ENCODE data around the gene JTB.

DNA sequence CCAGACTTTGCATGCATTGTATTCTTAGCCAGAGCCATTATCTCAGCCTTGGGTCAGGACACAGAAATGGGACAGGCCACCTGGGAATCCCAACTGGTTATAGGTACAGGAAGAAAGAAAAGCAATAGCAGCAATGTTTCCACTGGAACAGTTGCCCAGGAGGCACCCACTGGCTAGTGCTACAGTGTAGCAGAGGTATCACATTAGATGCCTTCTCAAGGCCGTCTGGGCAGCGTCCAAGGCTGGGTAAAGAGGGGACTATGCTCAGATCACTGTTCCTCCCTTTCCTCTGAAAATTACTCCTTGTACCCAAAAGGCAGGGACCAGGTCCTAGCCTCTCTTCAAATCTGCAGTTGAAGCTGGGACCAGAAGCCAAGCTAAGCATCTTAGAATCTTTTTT lies 7.1 kb downstream of the JTB start:
- TF ChIP-seq, protein P1, sequence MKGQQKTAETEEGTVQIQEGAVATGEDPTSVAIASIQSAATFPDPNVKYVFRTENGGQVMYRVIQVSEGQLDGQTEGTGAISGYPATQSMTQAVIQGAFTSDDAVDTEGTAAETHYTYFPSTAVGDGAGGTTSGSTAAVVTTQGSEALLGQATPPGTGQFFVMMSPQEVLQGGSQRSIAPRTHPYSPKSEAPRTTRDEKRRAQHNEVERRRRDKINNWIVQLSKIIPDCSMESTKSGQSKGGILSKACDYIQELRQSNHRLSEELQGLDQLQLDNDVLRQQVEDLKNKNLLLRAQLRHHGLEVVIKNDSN (IDR thresholded peaks at IDR 0.05), result no peak
- TF ChIP-seq EP300 (IDR thresholded peaks at IDR 0.05; ENCODE audit: borderline replicate concordance) (no peak), FOXM1 (IDR thresholded peaks at IDR 0.05; ENCODE audit: borderline replicate concordance, low read depth) (no peak), TCF12 (IDR thresholded peaks at IDR 0.05; ENCODE audit: low read depth) (no peak), TAF1 (IDR thresholded peaks at IDR 0.05; ENCODE audit: low read depth) (no peak)
- TF ChIP-seq, protein P2, sequence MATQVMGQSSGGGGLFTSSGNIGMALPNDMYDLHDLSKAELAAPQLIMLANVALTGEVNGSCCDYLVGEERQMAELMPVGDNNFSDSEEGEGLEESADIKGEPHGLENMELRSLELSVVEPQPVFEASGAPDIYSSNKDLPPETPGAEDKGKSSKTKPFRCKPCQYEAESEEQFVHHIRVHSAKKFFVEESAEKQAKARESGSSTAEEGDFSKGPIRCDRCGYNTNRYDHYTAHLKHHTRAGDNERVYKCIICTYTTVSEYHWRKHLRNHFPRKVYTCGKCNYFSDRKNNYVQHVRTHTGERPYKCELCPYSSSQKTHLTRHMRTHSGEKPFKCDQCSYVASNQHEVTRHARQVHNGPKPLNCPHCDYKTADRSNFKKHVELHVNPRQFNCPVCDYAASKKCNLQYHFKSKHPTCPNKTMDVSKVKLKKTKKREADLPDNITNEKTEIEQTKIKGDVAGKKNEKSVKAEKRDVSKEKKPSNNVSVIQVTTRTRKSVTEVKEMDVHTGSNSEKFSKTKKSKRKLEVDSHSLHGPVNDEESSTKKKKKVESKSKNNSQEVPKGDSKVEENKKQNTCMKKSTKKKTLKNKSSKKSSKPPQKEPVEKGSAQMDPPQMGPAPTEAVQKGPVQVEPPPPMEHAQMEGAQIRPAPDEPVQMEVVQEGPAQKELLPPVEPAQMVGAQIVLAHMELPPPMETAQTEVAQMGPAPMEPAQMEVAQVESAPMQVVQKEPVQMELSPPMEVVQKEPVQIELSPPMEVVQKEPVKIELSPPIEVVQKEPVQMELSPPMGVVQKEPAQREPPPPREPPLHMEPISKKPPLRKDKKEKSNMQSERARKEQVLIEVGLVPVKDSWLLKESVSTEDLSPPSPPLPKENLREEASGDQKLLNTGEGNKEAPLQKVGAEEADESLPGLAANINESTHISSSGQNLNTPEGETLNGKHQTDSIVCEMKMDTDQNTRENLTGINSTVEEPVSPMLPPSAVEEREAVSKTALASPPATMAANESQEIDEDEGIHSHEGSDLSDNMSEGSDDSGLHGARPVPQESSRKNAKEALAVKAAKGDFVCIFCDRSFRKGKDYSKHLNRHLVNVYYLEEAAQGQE (IDR thresholded peaks at IDR 0.05; ENCODE audit: low read depth), result no peak
